ENCODE results near the gene PRKCE. TPM values are rescaled to one million over a fixed set of nuclear protein-coding genes. Genes with fewer than 3 reads are reported as not detected.

The PRKCE gene
- total RNA-seq, 5 donors from 2014 or later (not counting 1 experiment from before 2014, with no cell fraction given): 16.5 to 29.8 (median 23.4) TPM

DNA sequence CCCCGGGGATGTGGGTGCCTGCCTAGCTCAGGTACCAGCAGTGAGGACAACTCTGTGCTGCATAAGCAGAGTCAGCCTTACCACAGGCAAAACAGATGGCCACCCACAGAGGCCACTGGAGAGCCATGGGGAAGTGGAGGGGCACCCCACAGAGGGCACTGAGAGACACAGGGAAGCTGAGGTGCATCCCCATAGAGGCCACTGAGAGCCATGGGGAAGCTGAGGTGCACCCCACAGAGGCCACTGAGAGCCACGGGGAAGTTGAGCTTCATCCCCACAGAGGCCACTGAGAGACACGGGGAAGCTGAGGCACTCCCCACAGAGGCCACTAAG, 511.6 kb downstream of the PRKCE start:
- WGBS (ENCODE audit: insufficient coverage): no CpG with 5 or more reads among the region's 3 CpGs
- peaks cover 0 to 2% of the 10 kb centered on the region in 2 experiments for H3K27me3 ChIP-seq (replicated peaks in 1 of 2; ENCODE audit: control insufficient read depth in 2 of 2, extremely low read depth in 1 of 2, insufficient read depth in 2 of 2, low read length in 1 of 2)
- peaks cover 0 to 4% of the 10 kb centered on the region in 2 donors for H3K36me3 ChIP-seq (ENCODE audit: control insufficient read depth in 2 of 2, extremely low read depth in 1 of 2, insufficient read depth in 1 of 2, low read length in 1 of 2)
- no peak overlapping the region for H3K4me3 ChIP-seq (ENCODE audit: control insufficient read depth in 1 of 2, extremely low read depth in 1 of 2, low read length in 1 of 2)
- H3K27ac ChIP-seq (ENCODE audit: low read length): no peak overlapping the region
- no peaks in the 10 kb centered on the region for H3K4me1 ChIP-seq (ENCODE audit: control insufficient read depth in 1 of 2, extremely low read depth in 1 of 2, insufficient read depth in 2 of 2, low read length in 2 of 2)
- no peak overlapping the region for H3K27ac Mint-ChIP-seq
- no peak for DNase-seq
- POLR2A ChIA-PET: no interaction called here
- H3K9me3 ChIP-seq: no peaks in the 10 kb centered on the region
- peaks cover 0 to 7% (median 0%) of the 10 kb centered on the region in 3 donors for H3K4me1 Mint-ChIP-seq
- H3K36me3 Mint-ChIP-seq: peaks cover 61% of the 10 kb centered on the region
- CTCF ChIA-PET: no interaction called here
- H3K4me3 Mint-ChIP-seq: no peak overlapping the region
- no peak for ATAC-seq (replicated peaks in 1 of 4)
- H3K27me3 Mint-ChIP-seq: no peaks in the 10 kb centered on the region
- H3K9me3 Mint-ChIP-seq: no peaks in the 10 kb centered on the region

- WGBS (ENCODE audit: insufficient coverage): 79% methylated on average over 7 of the region's 8 CpGs
- Histone ChIP-seq H3K27me3 (replicated peaks in 1 of 2; ENCODE audit: control insufficient read depth in 2 of 2, extremely low read depth in 1 of 2, insufficient read depth in 2 of 2, low read length in 1 of 2) (peaks cover 0 to 2% of the 10 kb centered on the region in 2 experiments), H3K4me1 (ENCODE audit: control insufficient read depth in 1 of 2, extremely low read depth in 1 of 2, insufficient read depth in 2 of 2, low read length in 2 of 2) (no peaks in the 10 kb centered on the region), H3K36me3 (ENCODE audit: control insufficient read depth in 2 of 2, extremely low read depth in 1 of 2, insufficient read depth in 1 of 2, low read length in 1 of 2) (peaks cover 0 to 4% of the 10 kb centered on the region in 2 donors), H3K27ac (ENCODE audit: low read length) (no peak overlapping the region), H3K9me3 (no peaks in the 10 kb centered on the region), H3K4me3 (ENCODE audit: control insufficient read depth in 1 of 2, extremely low read depth in 1 of 2, low read length in 1 of 2) (no peak overlapping the region)
- H3K9me3 Mint-ChIP-seq: no peaks in the 10 kb centered on the region
- H3K27ac Mint-ChIP-seq: no peak overlapping the region
- POLR2A ChIA-PET: no interaction called here
- DNase-seq (no peak), ATAC-seq (replicated peaks in 1 of 4) (no peak)
- CTCF ChIA-PET: no interaction called here
- H3K36me3 Mint-ChIP-seq: peaks cover 55% of the 10 kb centered on the region
- no peaks in the 10 kb centered on the region for H3K27me3 Mint-ChIP-seq
- H3K4me3 Mint-ChIP-seq: no peak overlapping the region
- H3K4me1 Mint-ChIP-seq: peaks cover 0 to 7% (median 0%) of the 10 kb centered on the region in 3 donors
Observed at GRCh38 chr2:46163804-46164528, 512.5 kb downstream of the PRKCE start.

DNA sequence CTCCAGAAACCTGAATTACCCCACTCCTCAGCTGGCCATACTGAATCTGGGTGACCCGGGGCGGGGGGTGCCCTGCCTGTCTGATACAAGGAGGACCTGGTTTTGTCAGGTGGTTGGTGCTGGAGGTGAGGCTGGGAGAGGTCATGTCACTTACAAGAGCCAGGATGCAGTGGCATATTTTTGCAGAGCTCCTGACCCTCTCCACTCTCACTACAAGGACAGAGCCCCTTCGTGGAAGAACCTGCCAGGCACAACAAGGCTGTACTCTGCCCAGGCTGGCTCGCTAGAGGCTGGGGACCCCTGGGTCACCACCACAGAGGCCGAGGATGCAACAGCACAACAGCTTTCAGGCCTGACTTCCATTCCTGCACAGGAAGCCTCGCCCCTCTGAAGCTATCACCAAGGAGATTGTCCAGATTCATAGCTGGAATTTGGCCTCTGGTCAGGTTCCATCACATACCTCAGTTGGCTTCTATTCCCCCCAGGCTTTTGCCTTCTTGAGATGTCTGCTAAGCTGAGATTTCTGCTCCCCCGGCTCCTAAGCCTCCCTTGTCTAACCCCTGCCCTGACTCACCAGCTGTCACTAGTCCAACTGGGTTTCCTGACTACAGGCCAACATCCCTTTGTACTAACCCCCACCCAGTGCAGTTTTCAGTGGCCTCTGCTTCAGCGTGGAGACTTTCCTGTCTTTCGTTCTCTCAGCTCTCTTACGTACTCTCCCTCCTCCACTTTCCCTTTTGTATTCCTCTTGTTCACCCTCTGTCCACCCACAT, 513.2 kb downstream of the PRKCE start:
- Mint-ChIP-seq H3K27ac (no peak overlapping the region), H3K9me3 (no peaks in the 10 kb centered on the region), H3K36me3 (peaks cover 47% of the 10 kb centered on the region), H3K4me1 (peaks cover 0 to 7% (median 0%) of the 10 kb centered on the region in 3 donors), H3K27me3 (no peaks in the 10 kb centered on the region), H3K4me3 (no peak overlapping the region)
- Histone ChIP-seq H3K36me3 (ENCODE audit: control insufficient read depth in 2 of 2, extremely low read depth in 1 of 2, insufficient read depth in 1 of 2, low read length in 1 of 2) (peaks cover 0 to 4% of the 10 kb centered on the region in 2 donors), H3K27me3 (replicated peaks in 1 of 2; ENCODE audit: control insufficient read depth in 2 of 2, extremely low read depth in 1 of 2, insufficient read depth in 2 of 2, low read length in 1 of 2) (peaks cover 0 to 2% of the 10 kb centered on the region in 2 experiments), H3K4me1 (ENCODE audit: control insufficient read depth in 1 of 2, extremely low read depth in 1 of 2, insufficient read depth in 2 of 2, low read length in 2 of 2) (no peaks in the 10 kb centered on the region), H3K4me3 (ENCODE audit: control insufficient read depth in 1 of 2, extremely low read depth in 1 of 2, low read length in 1 of 2) (no peak overlapping the region), H3K27ac (ENCODE audit: low read length) (no peak overlapping the region), H3K9me3 (no peaks in the 10 kb centered on the region)
- WGBS (ENCODE audit: insufficient coverage): 75% methylated on average over 8 of the region's 10 CpGs
- ATAC-seq (replicated peaks in 1 of 4) (no peak), DNase-seq (no peak)
- CTCF ChIA-PET: no interaction called here
- POLR2A ChIA-PET: no interaction called here

DNA sequence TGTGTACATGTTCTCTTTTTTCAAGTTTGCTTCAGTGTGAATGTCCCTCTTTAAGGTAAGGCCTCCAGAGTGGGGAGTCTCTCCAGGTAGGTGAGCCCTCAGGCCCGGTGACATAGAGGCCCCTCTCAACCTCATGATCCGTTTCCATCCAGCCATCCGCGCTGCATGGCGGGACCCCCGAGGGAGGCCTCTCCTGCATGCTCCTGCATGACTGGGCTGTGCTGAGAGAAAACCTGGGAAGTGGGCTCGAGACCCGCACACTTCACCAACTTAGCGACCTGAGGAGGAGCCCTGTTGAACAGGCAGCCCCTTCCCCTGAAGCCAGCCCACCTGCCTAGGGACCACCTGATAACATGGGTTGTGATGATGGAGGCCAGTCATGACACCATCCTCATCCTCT, 514.4 kb downstream of the PRKCE start:
- peaks cover 37% of the 10 kb centered on the region for H3K36me3 Mint-ChIP-seq
- ATAC-seq (replicated peaks in 1 of 4) (no peak), DNase-seq (no peak)
- ChIA-PET POLR2A (no interaction called here), CTCF (no interaction called here)
- Histone ChIP-seq H3K27ac (ENCODE audit: low read length) (no peak overlapping the region), H3K9me3 (no peaks in the 10 kb centered on the region), H3K4me1 (ENCODE audit: control insufficient read depth in 1 of 2, extremely low read depth in 1 of 2, insufficient read depth in 2 of 2, low read length in 2 of 2) (no peaks in the 10 kb centered on the region), H3K4me3 (ENCODE audit: control insufficient read depth in 1 of 2, extremely low read depth in 1 of 2, low read length in 1 of 2) (no peak overlapping the region), H3K27me3 (replicated peaks in 1 of 2; ENCODE audit: control insufficient read depth in 2 of 2, extremely low read depth in 1 of 2, insufficient read depth in 2 of 2, low read length in 1 of 2) (peaks cover 0 to 2% of the 10 kb centered on the region in 2 experiments), H3K36me3 (ENCODE audit: control insufficient read depth in 2 of 2, extremely low read depth in 1 of 2, insufficient read depth in 1 of 2, low read length in 1 of 2) (no peaks in the 10 kb centered on the region)
- peaks cover 0 to 7% (median 0%) of the 10 kb centered on the region in 3 donors for H3K4me1 Mint-ChIP-seq
- no peaks in the 10 kb centered on the region for H3K9me3 Mint-ChIP-seq
- H3K27ac Mint-ChIP-seq: no peak overlapping the region
- WGBS (ENCODE audit: insufficient coverage): 95% methylated on average over 7 of the region's 9 CpGs
- H3K27me3 Mint-ChIP-seq: no peaks in the 10 kb centered on the region
- H3K4me3 Mint-ChIP-seq: no peak overlapping the region

- H3K36me3 Mint-ChIP-seq: peaks cover 26% of the 10 kb centered on the region
- no peak overlapping the region for H3K4me3 Mint-ChIP-seq
- H3K4me1 ChIP-seq (ENCODE audit: control insufficient read depth in 1 of 2, extremely low read depth in 1 of 2, insufficient read depth in 2 of 2, low read length in 2 of 2): no peaks in the 10 kb centered on the region
- no peak overlapping the region for H3K27ac ChIP-seq (ENCODE audit: low read length)
- no peaks in the 10 kb centered on the region for H3K9me3 ChIP-seq
- WGBS (ENCODE audit: insufficient coverage): 98% methylated on average over 6 of the region's 9 CpGs
- no peaks in the 10 kb centered on the region for H3K4me1 Mint-ChIP-seq
- H3K27me3 ChIP-seq (replicated peaks in 1 of 2; ENCODE audit: control insufficient read depth in 2 of 2, extremely low read depth in 1 of 2, insufficient read depth in 2 of 2, low read length in 1 of 2): peaks cover 0 to 2% of the 10 kb centered on the region in 2 experiments
- DNase-seq: no peak
- no peaks in the 10 kb centered on the region for H3K9me3 Mint-ChIP-seq
- H3K36me3 ChIP-seq (ENCODE audit: control insufficient read depth in 2 of 2, extremely low read depth in 1 of 2, insufficient read depth in 1 of 2, low read length in 1 of 2): no peaks in the 10 kb centered on the region
- no peak overlapping the region for H3K27ac Mint-ChIP-seq
- no peak for ATAC-seq (replicated peaks in 1 of 4)
- CTCF ChIA-PET: no interaction called here
- H3K27me3 Mint-ChIP-seq: no peaks in the 10 kb centered on the region
- POLR2A ChIA-PET: no interaction called here
- H3K4me3 ChIP-seq (ENCODE audit: control insufficient read depth in 1 of 2, extremely low read depth in 1 of 2, low read length in 1 of 2): no peak overlapping the region
Observed at GRCh38 chr2:46167406-46167805, 515.9 kb downstream of the PRKCE start.

GRCh38 chr2:46167924-46168323, 516.4 kb downstream of the PRKCE start:
- POLR2A ChIA-PET: no interaction called here

More at GRCh38 chr2:46167924-46168323, 516.4 kb downstream of the PRKCE start:
- Histone ChIP-seq H3K27me3 (replicated peaks in 1 of 2; ENCODE audit: control insufficient read depth in 2 of 2, extremely low read depth in 1 of 2, insufficient read depth in 2 of 2, low read length in 1 of 2) (peaks cover 0 to 2% of the 10 kb centered on the region in 2 experiments), H3K4me3 (ENCODE audit: control insufficient read depth in 1 of 2, extremely low read depth in 1 of 2, low read length in 1 of 2) (no peak overlapping the region), H3K36me3 (ENCODE audit: control insufficient read depth in 2 of 2, extremely low read depth in 1 of 2, insufficient read depth in 1 of 2, low read length in 1 of 2) (no peaks in the 10 kb centered on the region), H3K9me3 (no peaks in the 10 kb centered on the region), H3K27ac (ENCODE audit: low read length) (no peak overlapping the region), H3K4me1 (ENCODE audit: control insufficient read depth in 1 of 2, extremely low read depth in 1 of 2, insufficient read depth in 2 of 2, low read length in 2 of 2) (no peaks in the 10 kb centered on the region)
- ATAC-seq (replicated peaks in 1 of 4) (no peak), DNase-seq (no peak)
- WGBS (ENCODE audit: insufficient coverage): 100% methylated on average over 1 of the region's 3 CpGs
- CTCF ChIA-PET: no interaction called here
- H3K27me3 Mint-ChIP-seq: no peaks in the 10 kb centered on the region
- H3K27ac Mint-ChIP-seq: no peak overlapping the region
- no peak overlapping the region for H3K4me3 Mint-ChIP-seq
- H3K9me3 Mint-ChIP-seq: no peaks in the 10 kb centered on the region
- peaks cover 22% of the 10 kb centered on the region for H3K36me3 Mint-ChIP-seq
- H3K4me1 Mint-ChIP-seq: no peaks in the 10 kb centered on the region
